NCI-H1105 treated with DMSO at 0.1 percent for 48 hours (cell line): ENCODE results near the gene CLEC9A.
A peak's percentile ranks its signal among the peaks of the same experiment; 100 is the strongest.
"Not testable (repeated sequence)": the region's sequence is repeated elsewhere in the genome, so short reads cannot be mapped to it uniquely, and the experiment has no call there.

Experiments
- DNase-seq: peaks from one replicate; lab custom pipeline; 2025; lab: John Stamatoyannopoulos, UW

CLEC9A gene

DNA sequence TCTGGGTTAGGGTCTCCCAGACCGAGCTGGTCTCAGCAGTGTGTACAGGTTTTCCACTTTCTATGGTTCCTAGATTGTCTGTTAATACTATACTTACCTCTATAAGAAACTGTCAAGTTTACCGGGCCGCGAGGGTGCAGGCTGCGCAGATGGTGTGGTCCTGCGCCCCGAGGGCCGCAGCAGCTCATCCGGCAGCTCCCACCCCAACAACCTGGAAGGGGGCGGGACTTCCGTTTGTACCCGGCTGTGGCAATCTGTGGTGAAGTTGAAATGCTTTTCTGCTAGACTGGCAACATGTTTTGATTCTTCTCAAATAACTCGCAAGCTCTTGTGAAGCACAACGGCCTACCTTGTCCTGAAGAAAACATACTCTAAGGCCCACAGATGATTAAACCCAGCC lies at the start of gene CLEC9A:
Gene CLEC9A, plus strand, starts transcription at position 237 of the 400 bp plus-strand sequence. CDS start 22,006 bp downstream, outside the sequence.
- DNase-seq: no peak

DNA sequence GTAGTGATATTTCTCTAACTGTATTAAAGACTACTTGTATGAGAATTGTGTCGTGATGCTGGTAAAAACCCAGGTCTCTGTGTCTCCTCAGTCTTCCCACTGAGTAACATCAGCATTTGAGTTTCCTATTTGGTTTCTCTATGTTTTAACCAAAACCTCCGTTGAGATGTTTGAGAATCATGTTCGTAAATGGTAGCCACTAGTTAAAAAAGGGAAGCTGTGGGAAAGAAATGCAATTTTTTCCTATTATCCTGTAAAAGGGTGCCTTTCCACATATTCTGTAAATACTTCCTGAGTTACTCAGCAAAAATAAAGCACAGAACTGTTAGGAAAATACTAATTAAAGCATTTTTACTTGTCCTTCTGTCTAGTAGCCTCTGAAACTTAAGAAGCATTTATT lies 38.6 kb upstream of the CLEC9A start:
- no peak for DNase-seq

DNA sequence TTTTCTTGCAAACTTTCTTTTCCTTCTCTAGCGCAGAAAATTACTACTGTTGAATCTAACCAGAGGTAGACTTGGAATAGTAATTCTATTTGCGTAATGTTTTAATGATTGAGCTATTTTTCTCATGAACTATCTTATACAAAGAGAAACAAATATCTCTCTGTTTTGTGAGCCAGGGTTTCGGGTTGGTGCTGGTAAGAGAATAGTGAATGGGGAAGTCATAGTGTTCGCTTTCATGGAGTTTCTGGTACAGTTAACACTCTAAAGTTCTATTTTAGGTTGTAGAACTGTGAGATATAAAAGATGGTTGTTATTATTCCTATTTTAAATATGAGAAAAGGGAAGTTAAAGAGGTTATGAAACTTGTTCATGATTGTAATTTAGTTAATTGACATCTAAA lies 38.2 kb upstream of the CLEC9A start:
- DNase-seq: no peak

DNA sequence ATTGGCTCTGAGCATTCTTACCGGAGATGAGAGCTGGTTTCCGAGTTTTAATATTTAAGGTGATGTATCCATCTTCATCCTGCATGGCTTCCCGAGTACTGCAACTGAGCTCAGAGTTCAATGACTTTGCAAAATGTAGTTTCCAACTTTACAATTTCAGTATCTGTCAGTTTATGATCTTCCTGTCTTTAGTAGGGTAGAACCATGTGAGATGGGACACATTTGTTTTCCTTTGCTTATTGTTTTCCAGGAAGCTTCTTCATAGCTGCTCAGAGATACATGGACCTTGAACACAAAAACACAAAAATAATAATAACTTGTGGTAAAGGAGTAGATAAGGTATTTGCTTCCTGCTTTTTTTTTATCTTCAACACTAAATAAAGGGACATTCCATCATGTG lies 31.5 kb upstream of the CLEC9A start, which contains the start of gene CLEC1B:
Gene CLEC1B, minus strand, starts transcription at position 106 of the 400 bp plus-strand sequence. Its CDS starts 21 bp downstream, at position 85.
- DNase-seq: no peak

DNA sequence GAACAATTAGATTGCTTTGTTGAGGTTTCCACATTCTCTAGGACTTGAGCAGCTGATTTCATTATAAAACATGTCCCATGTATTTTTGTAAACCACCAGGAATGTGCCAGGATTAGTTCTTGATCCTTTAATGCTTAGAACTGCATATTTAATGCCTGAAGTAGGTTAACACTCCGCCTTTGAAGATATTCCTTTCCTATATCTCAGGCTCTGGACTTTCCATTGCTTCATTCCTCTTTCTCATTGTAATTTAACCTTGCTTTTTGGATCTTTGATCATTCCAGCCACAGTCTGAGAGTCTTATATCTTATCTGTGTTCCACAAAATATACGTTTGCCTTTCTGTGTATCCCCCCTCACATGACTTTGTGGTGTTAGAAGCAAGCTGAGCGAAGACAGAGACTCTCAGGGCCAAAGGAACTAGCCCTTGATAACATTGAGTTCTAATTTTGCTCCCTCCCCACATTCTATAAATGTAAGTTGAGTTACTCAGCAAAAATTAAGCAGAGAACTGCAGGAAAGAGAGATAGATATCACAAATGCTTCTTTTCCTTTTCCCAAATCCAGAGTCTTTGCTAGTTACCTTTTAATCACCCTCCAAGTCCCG lies 29.2 kb upstream of the CLEC9A start:
- no peak for DNase-seq

DNA sequence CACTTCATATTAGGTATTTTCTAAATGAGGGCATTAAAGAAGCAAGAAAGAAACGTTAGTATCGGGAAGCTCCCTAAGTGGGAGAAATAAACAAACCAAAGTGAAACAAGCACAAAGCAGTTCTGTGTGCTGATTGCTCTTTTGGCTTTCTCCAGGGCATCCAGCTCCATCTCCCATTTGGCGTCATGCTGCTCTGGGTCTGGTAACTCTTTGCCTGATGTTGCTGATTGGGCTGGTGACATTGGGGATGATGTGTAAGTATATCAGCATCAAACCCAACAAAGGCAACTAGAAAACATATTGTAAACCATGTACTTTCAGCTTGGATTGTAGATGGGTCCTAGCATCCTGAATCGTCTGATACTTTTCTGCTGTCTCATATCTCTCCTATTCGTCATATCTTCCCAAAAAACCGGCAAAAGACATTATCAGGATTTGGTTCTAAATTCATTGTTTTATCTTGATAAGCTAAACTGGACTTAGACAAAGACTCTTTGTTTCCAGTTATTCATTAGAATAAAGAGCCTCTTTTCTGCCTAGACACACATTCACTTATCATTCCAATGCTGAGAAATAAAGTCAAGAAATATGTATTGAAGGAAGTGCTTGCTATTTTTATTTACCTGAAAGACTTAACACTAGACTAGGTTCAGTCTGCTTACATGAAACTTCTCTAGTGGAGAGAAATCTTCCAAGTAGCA lies 17.7 kb upstream of the CLEC9A start:
- no peak for DNase-seq

DNA sequence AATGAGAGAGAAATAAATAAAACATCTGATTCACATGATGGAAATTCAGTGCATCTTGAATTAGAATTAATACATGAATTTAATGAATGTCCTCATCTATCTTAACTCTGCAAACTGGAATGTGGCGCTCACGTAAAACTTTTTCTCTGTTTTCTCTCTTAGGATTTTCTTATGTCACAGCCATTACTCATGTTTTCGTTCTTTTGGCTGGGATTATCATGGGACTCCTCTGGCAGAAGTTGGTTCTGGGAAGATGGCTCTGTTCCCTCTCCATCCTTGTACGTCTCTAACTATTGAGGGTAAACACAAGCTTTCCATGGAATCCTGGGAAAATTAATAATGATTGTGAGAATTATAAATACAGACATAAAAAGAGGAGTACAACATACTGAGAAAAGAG lies 15.0 kb upstream of the CLEC9A start:
- DNase-seq: no peak

DNA sequence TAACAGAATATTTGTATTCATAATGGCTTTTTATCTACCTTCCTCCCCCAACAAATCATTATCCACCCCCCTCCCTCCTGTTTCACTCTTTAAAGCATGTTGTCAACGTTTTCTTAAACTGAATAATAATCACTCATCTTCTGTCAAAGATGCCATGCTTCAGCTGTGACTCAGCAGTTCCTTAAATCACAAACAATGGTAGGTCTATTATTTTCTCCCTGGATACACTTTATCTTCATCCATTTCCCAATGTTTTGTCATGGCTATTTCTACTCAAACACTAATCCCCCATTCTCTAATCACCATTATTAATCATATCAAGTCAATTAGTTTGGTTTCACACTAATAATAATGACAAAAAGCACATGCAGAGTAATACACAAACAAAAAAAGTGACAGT lies 13.6 kb upstream of the CLEC9A start:
- DNase-seq: no peak

DNA sequence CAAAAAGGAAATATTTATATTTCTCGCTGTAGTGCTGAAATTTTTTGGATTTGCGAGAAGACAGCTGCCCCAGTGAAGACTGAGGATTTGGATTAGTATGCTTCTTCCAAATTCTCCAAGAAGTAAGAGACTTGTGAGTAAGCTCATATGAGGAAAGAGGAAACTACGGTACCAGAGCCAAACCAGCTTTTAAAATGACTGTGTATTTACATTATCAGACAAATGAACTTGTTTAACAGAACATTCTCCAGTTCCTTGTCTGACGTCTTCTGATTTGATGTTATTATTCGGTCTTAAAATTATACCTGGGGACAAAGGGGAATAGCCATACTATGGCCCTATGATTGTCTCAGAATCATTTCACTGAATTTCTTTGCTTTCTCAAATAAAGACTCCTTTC lies 12.1 kb upstream of the CLEC9A start:
- DNase-seq: no peak

DNA sequence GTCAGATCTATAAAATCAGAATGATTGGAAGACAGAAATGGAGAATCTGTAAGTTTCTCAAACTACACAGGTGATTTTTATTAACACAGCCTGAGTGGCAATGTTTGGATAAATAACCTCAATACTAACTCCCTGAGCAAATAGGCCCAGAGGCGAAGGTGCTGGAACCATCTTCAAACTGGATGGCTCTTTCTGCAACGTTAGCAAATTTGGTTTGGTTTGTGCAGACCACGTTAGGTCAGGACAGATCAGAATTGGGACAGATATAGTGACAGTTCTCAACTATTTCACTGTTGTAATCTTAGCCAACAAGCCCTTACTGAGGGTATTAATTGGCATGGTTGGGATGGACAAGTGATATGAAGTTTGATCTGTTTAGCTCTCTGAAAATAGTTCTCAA lies 9.1 kb upstream of the CLEC9A start:
- DNase-seq: no peak

DNA sequence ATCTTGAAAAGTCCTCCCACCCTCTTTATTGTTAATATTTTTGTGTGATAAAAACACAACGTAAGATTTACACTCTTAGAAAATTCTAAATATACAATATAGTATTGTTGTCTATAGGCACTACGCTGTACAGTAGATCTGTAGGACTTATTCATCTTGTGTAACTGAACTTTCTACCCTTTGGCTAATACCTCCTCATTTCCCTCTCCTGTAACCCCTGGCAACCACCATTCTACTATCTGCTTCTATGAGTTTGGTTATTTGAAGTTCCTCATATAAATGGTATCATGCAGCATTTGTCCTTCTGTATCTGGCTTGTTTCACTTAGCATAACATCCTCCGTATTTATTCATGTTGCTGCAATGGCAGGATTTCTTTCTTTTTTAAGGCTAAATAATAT lies 5.2 kb upstream of the CLEC9A start:
- no peak for DNase-seq

DNA sequence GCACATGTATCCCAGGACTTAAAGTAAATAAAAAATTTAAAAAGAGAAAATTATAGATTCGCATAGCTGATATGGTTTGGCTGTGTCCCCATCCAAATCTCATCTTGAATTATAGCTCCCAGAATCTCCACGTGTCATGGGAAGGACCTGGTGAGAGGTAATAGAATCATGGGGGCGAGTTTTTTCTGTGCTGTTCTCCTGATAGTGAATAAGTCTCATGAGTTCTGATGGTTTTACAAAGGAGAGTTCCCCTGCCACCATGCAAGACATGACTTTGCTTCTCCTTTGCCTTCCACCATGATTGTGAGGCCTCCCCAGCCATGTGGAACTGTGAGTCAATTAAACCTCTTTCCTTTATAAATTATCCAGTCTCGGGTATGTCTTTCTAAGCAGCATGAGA lies 3.8 kb upstream of the CLEC9A start:
- DNase-seq: not testable (repeated sequence)

DNA sequence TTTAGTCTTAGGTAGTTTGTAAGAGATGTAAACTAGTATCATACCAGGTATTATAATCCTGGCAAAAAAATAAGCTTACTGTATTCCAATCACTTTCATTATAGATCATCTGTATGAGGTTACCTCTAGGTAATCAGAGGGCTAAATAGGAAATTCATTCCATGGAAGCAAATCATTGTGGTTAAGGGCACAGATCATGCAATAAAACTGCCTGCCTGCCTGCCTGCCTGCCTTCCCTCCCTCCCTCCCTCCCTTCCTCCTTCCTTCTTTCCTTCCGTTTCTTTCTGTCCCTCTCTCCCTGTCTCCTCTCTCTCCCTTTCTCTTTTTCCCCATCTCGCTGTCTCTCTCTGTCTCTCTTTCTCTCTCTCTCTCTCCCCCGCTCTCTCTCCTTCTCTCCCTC lies 3.2 kb upstream of the CLEC9A start:
- no peak for DNase-seq

DNA sequence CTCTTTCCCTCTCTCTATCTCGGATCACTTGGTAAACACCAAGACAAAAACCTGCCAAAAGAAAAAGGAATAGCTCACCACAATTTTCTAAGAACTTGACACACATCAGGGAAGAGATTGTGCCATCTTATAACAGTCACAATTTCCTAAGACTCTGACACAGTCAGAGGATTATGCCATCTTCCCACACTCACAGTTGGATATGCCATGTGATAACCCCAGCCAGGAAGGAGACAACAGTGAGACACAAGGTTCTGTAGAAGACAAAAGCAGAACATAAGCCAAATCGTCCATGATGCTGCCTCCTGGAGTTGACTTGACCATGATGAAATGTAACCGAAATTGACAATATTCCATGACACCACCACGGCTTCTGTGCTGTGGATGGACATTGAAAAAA lies 2.8 kb upstream of the CLEC9A start:
- no peak for DNase-seq

DNA sequence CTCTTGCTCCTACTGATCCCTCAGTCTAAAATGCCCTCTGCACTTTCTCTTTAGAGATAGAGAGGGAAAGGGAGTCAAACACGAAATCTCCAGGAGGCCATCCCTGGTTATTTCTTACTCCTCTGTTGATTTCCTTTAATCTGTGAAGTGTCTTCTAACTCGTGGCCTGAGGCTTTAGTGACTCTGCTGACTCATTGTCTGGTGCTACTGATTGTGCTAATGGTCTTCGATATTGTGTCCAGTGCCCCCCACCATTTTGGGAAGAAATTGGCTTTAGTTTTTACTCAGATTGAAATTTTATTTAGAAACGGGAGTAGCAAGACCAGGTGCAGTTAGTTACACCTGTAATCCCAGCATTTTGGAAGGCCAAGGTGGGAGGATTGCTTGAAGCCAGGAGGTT lies 839 bp downstream of the CLEC9A start:
- DNase-seq: no peak

DNA sequence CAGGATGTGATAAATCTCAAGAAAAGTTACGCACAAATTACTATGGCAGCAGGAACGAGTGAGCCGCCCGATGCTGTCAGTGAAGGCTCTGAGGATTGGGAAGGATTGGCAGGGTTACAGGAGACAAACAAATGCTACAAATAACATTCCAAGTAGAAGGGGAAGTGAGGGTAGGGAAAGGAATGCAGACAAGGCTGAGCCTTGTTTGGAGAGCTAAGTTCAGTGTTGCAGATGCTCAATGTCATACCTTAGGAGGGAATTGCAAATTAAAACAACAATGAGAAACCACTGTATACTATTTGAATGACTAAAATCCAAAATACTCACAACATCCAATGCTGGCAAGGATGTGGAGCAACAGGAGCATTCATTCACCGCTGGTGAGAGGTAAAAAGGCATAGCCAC lies 1.3 kb downstream of the CLEC9A start:
- no peak for DNase-seq

DNA sequence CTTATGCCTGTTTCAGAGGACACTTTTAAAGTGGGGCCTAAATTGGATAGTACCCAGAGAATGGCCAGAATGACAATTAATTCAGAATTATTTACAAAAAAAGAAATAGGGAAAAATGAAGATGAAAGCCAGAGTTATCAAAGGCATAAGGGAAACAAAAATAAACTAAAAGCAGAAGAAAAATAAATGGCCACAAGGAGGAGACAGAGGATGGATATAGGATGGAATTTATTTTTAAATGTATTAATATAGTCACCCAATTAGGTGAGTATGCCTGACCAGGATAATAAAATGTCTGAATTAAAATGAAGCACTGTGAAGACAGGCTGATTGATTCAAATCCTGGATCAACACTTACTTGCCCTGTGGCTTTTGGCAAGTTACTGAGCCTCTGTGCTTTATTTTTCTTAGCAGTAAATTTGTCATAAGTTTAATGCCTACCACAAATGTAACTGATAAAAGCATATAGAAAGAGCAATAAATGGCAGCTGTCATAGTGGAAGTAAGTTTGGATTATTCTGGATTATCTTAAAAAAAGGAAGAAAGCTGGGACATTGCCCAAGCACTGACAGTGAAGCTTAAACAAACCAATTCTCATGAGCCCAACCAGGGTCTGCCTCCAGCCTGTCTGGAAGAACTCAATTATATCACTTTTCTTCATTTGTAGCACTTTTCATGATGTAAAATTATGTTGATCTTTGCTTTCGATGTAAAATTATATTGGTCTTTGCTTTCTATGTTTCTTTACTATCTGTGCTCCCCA lies 3.5 kb downstream of the CLEC9A start:
- peak; percentile 24 for DNase-seq

DNA sequence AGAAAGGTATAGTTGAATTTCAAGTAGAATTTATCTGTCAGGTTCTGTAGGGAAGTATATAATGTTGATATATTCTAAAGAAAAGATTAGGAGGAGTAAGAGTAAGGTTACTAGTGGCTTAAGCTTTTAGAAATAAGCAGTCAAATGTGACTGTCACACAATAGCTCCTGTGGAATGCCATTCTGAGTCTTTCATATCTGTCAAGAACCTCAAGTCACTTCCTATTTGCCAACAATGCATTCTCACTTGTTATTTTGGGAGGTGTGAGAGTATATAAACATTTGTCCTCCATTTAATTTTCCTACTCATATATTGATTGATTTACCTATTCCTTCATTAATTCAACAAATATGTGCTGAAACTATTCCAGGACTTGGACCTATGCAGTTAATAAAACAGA lies 11.7 kb downstream of the CLEC9A start:
- no peak for DNase-seq

DNA sequence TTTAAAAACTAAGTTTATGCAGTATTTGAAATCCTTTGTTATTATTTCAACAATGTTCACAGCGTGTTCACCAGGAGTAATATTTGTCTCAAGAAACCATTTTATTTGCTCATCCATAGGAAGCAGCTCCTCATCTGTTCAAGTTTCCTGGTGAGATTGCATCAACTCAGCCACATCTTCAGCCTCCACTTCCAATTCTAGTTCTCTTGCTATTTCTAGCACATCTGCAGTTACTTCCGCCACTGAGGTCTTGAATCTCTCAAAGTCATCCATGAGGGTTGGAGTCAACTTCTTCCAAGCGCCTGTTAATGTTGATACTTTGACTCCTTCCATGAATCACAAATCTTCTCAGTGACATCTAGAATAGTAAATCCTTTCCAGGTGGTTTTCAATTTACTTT lies 18.0 kb downstream of the CLEC9A start:
- DNase-seq: no peak

DNA sequence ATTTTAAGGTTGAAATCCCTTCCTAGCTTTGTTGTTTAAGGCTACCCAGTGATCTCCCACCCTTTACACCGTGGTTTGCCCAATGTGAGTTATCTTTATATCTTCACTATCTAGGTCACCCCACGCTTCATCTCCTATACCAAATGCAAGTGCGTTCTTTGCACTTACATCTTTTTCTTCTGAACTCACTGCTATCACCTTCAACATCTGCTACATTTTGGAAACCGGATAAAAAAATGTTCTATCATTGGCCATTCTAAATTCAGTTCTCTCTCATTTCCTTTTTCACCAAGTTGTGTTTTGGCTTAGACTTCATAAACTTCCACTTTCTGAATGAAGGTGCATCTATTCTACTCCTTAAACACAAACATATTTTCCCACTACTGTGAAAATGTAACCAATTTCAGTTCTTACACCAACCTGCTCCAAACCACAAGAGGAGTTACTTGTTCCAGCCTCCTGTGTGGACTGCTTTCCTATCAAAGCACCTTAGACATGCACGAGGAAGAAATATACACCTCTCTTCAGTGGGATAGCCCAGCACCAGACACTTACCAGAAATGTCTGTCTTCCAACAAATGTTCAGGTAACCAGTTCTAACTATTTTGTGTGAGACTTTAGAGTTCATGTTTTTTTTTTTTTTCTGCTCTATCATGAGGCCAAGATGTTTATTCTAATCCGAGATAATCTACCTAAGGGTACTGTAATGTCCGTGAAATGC lies 21.9 kb downstream of the CLEC9A start:
- no peak for DNase-seq

DNA sequence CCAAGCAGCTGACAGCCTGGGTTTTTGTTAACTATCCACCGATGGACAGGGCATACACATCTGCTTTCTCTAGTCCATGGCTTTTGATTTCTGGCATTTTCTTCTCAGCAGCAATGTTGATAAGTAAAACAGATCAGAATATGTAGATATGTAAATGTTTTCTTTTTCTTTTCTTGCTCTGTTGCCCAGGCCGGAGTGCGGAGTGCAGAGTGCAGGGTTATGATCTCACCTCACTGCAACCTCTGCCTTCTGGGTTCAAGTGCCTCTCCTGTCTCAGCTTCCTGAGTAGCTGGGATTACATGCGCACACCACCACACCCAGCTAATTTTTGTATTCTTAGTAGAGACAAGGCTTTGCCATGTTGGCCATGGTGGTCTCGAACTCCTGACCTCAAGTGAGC lies 27.9 kb downstream of the CLEC9A start:
- no peak for DNase-seq

DNA sequence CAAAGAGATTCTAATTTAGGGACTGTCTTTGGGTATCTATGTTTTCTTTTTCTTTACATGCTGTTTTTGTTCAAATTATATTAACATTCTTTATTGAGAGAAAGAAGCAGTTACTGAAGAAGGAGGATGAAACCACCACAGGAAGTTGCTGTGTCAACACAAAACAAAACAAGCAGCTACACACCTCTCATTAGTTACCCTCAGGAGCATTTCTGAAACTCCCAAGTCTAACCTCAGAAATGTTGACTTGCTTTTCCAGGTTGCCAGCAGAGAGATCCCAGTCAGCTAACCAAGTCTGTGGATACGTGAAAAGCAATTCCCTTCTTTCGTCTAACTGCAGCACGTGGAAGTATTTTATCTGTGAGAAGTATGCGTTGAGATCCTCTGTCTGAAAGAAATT lies 34.8 kb downstream of the CLEC9A start:
- no peak for DNase-seq

DNA sequence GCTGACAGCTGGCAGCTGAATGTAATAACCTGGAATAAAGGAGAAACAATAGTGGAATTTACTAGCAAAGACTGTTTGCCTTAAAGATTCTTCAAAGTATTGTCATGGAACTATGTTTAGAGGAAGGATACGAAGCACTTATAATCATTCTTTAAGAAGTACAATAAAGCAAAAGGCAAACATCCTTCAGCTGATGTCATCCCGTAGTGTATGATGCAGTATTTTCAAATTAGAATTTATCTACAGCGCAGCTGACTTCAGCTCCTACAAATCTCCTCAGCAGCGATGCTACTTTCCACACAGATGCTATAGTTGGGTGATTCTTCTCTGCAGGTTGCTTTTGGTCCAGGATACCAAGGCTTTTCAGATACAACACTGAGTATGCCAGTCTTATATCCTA lies 36.8 kb downstream of the CLEC9A start:
- no peak for DNase-seq
